HepG2 (cell line): Measurements from ENCODE around the gene RPAP3. TPM values are rescaled to one million over a fixed set of nuclear protein-coding genes. Genes with fewer than 3 reads are reported as not detected.

Source experiments
- AKNA ChIP-seq: sonication (generic); formaldehyde crosslinking; IDR thresholded peaks from 2 replicates; pipeline ENCODE4 v1.4.0; 2020; ENCODE audit warnings: missing genetic modification reagents, borderline replicate concordance
- BCL3 ChIP-seq: sonication (generic); formaldehyde crosslinking; IDR thresholded peaks from 2 replicates; pipeline ENCODE4 v1.5.1; 2020; ENCODE audit warnings: mild to moderate bottlenecking, missing genetic modification reagents, moderate library complexity
- DDIT3 ChIP-seq: sonication (generic); formaldehyde crosslinking; IDR thresholded peaks from 2 replicates; pipeline ENCODE4 v1.4.0; 2020; ENCODE audit warnings: mild to moderate bottlenecking, missing genetic modification reagents
- DNMT3B ChIP-seq: conservative IDR thresholded peaks from 2 replicates; pipeline ENCODE4 v1.6.1; 2016; ENCODE audit warnings: missing biosample characterization, control low read depth
- FOXP1 ChIP-seq, 2 experiments: fragments of 450-650 bp in 1 of 2; IDR thresholded peaks; 2 replicates each; pipeline ENCODE4 v1.6.1; 2017 to 2018; ENCODE audit warnings: antibody characterized with exemption in 1 of 2
- GRHL1 ChIP-seq: sonication (generic); formaldehyde crosslinking; conservative IDR thresholded peaks from 2 replicates; pipeline ENCODE4 v1.8.0; 2022; ENCODE audit warnings: missing genetic modification reagents
- KDM2A ChIP-seq: sonication (generic); formaldehyde crosslinking; IDR thresholded peaks from 2 replicates; pipeline ENCODE4 v1.4.0; 2020; ENCODE audit warnings: low read depth, missing genetic modification reagents, borderline replicate concordance
- NFE2 ChIP-seq: sonication (generic); formaldehyde crosslinking; IDR thresholded peaks from 2 replicates; pipeline ENCODE4 v1.4.0; 2020; ENCODE audit warnings: missing genetic modification reagents
- ZFP36L1 ChIP-seq: sonication (generic); formaldehyde crosslinking; IDR thresholded peaks from 2 replicates; pipeline ENCODE4 v1.8.0; 2022; ENCODE audit warnings: mild to moderate bottlenecking, missing genetic modification reagents, moderate library complexity
- polyA plus RNA-seq, 8 experiments: library from polyadenylated mRNA; depleted of rRNA in 3 of 8; stranded (reverse) in 7 of 8; unstranded in 1 of 8; fragments of >200 nt; fragmentation: Illumina TruSeq in 4 of 8; extraction: Trizol in 4 of 8; gene quantifications; 2 replicates each; pipeline versions ENCODE4 v1.2.1 to v1.2.3, GENCODE V29; 2011 to 2016; ENCODE audit warnings: low read depth in 4 of 8, missing spikeins in 1 of 8, mixed read lengths in 1 of 8; ENCODE audit not compliant: insufficient read depth in 1 of 8
- total RNA-seq, 5 experiments: library from RNA; depleted of rRNA; stranded (reverse); fragments of >200 nt; fragmentation: Illumina TruSeq; extraction: Trizol; gene quantifications; 2 replicates each; pipeline ENCODE4 v1.2.3, GENCODE V29; 2016; ENCODE audit warnings: low read depth in 1 of 5

The RPAP3 gene
- total and polyA plus RNA-seq, 2 of the 13 experiments (the other 11 are each of a cell fraction or from before 2014, with no cell fraction given) = 8.8 to 32.8 TPM

- TF ChIP-seq ZFP36L1 (CRISPR knock-in tag) (no peak), FOXP1 (IDR thresholded peaks at IDR 0.05) (no peak), FOXP1 (CRISPR knock-in tag; IDR thresholded peaks at IDR 0.05) (no peak), AKNA (CRISPR knock-in tag) (no peak), DDIT3 (CRISPR knock-in tag) (no peak), BCL3 (CRISPR knock-in tag) (no peak), GRHL1 (CRISPR knock-in tag) (no peak), NFE2 (CRISPR knock-in tag) (no peak), KDM2A (no peak), DNMT3B (no peak)
Measured at GRCh38 chr12:47743311-47743860, 37.6 kb upstream of the RPAP3 start (continued).
